ENCODE measurements around the gene GLA. TPM values are rescaled to one million over a fixed set of nuclear protein-coding genes. Genes with fewer than 3 reads are reported as not detected.

The GLA gene
- total RNA-seq, 1 donor from 2014 or later, result 9.0 TPM

DNA sequence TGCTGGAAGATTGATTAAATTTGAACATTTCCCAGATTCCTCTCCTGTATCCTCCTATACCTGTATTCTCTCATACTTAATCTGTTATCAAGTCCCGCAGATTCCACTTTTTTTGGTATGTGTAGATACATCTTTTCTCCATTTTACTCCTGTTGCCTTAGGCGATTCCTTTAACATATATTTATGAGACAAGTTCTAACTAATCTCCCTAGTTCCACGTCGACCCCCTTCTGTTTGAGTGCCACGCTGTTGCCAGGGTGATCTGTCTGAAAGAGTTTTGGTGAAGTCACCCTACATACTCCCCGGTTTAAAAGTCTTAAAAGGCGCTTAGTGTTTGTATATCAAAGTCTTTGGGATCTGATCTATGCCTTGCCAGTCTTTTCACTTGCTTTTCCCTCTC, 2.7 kb upstream of the GLA start:
- H3K4me1 ChIP-seq, result peaks cover 0 to 3% of the 10 kb centered on the region in 2 donors
- peaks cover 0 to 5% of the 10 kb centered on the region in 2 donors for H3K36me3 ChIP-seq
- no peak for DNase-seq (ENCODE audit: low spot score in 2 of 2)
- peak overlapping the region; percentile 5 to 68 for H3K4me3 ChIP-seq
- H3K9me3 ChIP-seq, result no peaks in the 10 kb centered on the region
- intact Hi-C loops (cut with DNase I), result loop anchor here (10.0 kb wide), 2 partner anchors 714 to 1244 kb away; partner anchors contain the start of genes GPRASP1 and TCEAL2
- no peak overlapping the region for H3K27ac ChIP-seq
- H3K27me3 ChIP-seq, result no peaks in the 10 kb centered on the region
- TF ChIP-seq, protein P1, sequence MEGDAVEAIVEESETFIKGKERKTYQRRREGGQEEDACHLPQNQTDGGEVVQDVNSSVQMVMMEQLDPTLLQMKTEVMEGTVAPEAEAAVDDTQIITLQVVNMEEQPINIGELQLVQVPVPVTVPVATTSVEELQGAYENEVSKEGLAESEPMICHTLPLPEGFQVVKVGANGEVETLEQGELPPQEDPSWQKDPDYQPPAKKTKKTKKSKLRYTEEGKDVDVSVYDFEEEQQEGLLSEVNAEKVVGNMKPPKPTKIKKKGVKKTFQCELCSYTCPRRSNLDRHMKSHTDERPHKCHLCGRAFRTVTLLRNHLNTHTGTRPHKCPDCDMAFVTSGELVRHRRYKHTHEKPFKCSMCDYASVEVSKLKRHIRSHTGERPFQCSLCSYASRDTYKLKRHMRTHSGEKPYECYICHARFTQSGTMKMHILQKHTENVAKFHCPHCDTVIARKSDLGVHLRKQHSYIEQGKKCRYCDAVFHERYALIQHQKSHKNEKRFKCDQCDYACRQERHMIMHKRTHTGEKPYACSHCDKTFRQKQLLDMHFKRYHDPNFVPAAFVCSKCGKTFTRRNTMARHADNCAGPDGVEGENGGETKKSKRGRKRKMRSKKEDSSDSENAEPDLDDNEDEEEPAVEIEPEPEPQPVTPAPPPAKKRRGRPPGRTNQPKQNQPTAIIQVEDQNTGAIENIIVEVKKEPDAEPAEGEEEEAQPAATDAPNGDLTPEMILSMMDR (IDR thresholded peaks at IDR 0.05), result no peak

DNA sequence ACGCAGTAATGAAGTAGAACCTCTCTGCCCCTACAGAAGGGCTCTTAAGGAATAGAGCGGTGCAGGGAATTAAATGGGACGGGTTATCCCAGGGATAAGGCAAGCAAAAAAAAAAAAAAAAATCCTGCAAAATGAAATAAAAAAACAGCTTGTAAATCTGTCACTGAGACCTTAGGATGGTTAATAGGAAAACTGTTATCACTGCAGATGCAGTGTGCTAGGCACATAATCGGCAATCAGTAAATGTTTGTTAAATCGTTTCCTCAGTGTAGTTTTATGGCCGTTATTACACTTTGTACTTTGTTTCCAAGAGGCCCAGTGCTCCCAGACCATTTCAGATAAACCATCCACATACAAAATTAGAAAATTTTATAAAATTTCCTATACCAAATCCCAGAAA, 1.3 kb upstream of the GLA start:
- H3K4me1 ChIP-seq, result peaks cover 0 to 3% of the 10 kb centered on the region in 2 donors
- no peak for DNase-seq (ENCODE audit: low spot score in 2 of 2)
- peaks cover 0 to 5% of the 10 kb centered on the region in 2 donors for H3K36me3 ChIP-seq
- H3K27me3 ChIP-seq, result no peaks in the 10 kb centered on the region
- TF ChIP-seq, protein P1 (IDR thresholded peaks at IDR 0.05), result no peak
- H3K4me3 ChIP-seq, result peak overlapping the region; percentile 68
- H3K9me3 ChIP-seq, result no peaks in the 10 kb centered on the region
- peak overlapping the region; percentile 92 to 93 for H3K27ac ChIP-seq
- intact Hi-C loops (cut with DNase I), result loop anchor here (1.0 to 5.0 kb wide), 4 partner anchors 9 to 748 kb away; partner anchors contain the start of genes ARMCX1 and TIMM8A

DNA sequence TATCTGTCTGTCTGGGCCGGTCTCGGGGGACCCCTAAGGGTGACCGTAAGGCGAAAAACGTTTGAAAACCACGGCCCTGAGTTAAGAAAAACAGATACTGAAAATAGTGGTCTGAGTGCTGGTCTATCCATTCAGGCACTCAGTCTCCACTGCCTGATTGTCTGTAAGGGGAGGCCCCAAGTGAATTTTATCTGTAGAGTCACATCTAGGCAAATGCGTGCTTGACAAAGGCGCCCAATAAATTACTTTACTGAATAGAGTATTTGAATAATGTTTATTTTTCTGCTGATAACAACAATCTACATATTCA, 762 bp upstream of the GLA start:
- Histone ChIP-seq H3K27ac (peak overlapping the region; percentile 92 to 93), H3K4me1 (peaks cover 0 to 3% of the 10 kb centered on the region in 2 donors), H3K9me3 (no peaks in the 10 kb centered on the region), H3K4me3 (peak overlapping the region; percentile 68), H3K36me3 (peaks cover 0 to 5% of the 10 kb centered on the region in 2 donors), H3K27me3 (no peaks in the 10 kb centered on the region)
- TF ChIP-seq, protein P1 (IDR thresholded peaks at IDR 0.05), result peak in 1 of 3 experiments; percentile 13
- intact Hi-C loops (cut with DNase I), result loop anchor here (2.0 to 5.0 kb wide), 3 partner anchors 61 to 748 kb away; partner anchors contain the start of genes ARMCX1 and TIMM8A
- no peak for DNase-seq (ENCODE audit: low spot score in 2 of 2)

DNA sequence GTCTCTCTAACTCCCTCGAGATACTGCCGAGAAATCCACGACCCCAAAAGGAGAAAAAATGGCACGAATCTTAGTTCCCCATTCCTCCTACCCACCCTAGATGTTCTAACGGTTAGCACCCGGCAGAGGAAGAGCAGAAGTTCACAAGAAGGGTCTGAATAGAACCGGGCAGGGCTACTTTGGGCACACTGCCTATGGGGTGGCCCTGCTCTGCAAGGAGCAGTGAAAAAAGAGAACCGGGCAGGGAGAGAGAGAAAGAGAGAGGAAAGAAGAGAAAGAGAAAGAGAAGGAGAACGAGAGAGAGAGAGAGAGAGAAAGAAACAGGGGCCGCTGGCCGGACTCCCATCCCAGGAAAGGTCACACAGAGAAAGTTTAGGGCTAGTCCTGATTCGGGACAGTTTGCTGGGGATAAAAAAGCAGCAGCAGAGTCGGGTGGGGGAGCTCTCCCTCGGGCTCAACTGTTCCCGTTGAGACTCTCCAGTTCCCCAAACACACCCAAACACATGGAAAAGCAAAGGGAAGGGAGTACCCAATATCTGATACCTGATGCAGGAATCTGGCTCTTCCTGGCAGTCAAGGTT, 468 bp downstream of the GLA start:
- peak overlapping the region; percentile 68 to 81 for H3K4me3 ChIP-seq
- intact Hi-C loops (cut with DNase I), result loop anchor here (5.0 kb wide), 1 partner anchor 60 kb away; the partner anchor contains the start of gene TIMM8A
- H3K9me3 ChIP-seq, result no peaks in the 10 kb centered on the region
- H3K27me3 ChIP-seq, result no peaks in the 10 kb centered on the region
- H3K4me1 ChIP-seq, result peaks cover 0 to 3% of the 10 kb centered on the region in 2 donors
- TF ChIP-seq, protein P1 (IDR thresholded peaks at IDR 0.05), result no peak
- H3K27ac ChIP-seq, result peak overlapping the region; percentile 82 to 88
- peaks cover 0 to under 1% of the 10 kb centered on the region in 2 donors for H3K36me3 ChIP-seq
- no peak for DNase-seq (ENCODE audit: low spot score in 2 of 2)

- TF ChIP-seq, protein P1 (IDR thresholded peaks at IDR 0.05), result no peak
- H3K27me3 ChIP-seq, result no peaks in the 10 kb centered on the region
- no peak overlapping the region for H3K27ac ChIP-seq
- H3K36me3 ChIP-seq, result peaks cover 0 to 6% of the 10 kb centered on the region in 2 donors
- intact Hi-C loops (cut with DNase I), result no loop called here
- no peaks in the 10 kb centered on the region for H3K4me1 ChIP-seq
- H3K9me3 ChIP-seq, result no peaks in the 10 kb centered on the region
- no peak for DNase-seq (ENCODE audit: low spot score in 2 of 2)
- no peak overlapping the region for H3K4me3 ChIP-seq
Observed at GRCh38 chrX:101399825-101400224, 7.9 kb downstream of the GLA start.
